MCF 10A (cell line): ENCODE results near the gene FLT3. TPM values are rescaled to one million over a fixed set of nuclear protein-coding genes. Genes with fewer than 3 reads are reported as not detected.

Experiments used
- BruUV-seq: library from RNA; stranded (reverse); fragments of 400-500 nt; replicated peaks from 2 replicates; lab custom pipeline; 2021; lab: Mats Ljungman, UMichigan
- CTCF ChIA-PET: fragments of 300-600 bp; sonication (Branson Sonifier 250); formaldehyde crosslinking; extraction: SDS; loops from one replicate; lab custom pipeline; 2021; ENCODE audit warnings: antibody characterized with exemption, inconsistent platforms; lab: Yijun Ruan, JAX
- POLR2A ChIA-PET: fragments of 300-600, 350-650 bp; sonication (Branson Sonifier 250); formaldehyde crosslinking; extraction: SDS; loops from one replicate; lab custom pipeline; 2020; ENCODE audit warnings: antibody characterized with exemption, inconsistent platforms; lab: Yijun Ruan, JAX
- DNase-seq: peaks from one replicate; pipeline ENCODE4 v3.0.0-alpha.2; 2018; ENCODE audit not compliant: unreplicated experiment
- H3K27ac Mint-ChIP-seq: one replicate; pipeline ENCODE4 v1.8.0; 2022; ENCODE audit warnings: mild to moderate bottlenecking, low read depth, mixed read lengths; ENCODE audit not compliant: unreplicated experiment
- H3K27me3 Mint-ChIP-seq: one replicate; pipeline ENCODE4 v1.8.0; 2022; ENCODE audit warnings: mixed read lengths; ENCODE audit not compliant: insufficient read depth, unreplicated experiment
- H3K36me3 Mint-ChIP-seq: one replicate; pipeline ENCODE4 v1.8.0; 2022; ENCODE audit warnings: mild to moderate bottlenecking, moderate library complexity, mixed read lengths; ENCODE audit not compliant: insufficient read depth, unreplicated experiment
- H3K4me1 Mint-ChIP-seq: one replicate; pipeline ENCODE4 v1.8.0; 2022; ENCODE audit warnings: mixed read lengths; ENCODE audit not compliant: insufficient read depth, unreplicated experiment
- H3K4me3 Mint-ChIP-seq: one replicate; pipeline ENCODE4 v1.8.0; 2022; ENCODE audit warnings: mild to moderate bottlenecking, moderate library complexity, mixed read lengths; ENCODE audit not compliant: unreplicated experiment
- H3K9me3 Mint-ChIP-seq: one replicate; pipeline ENCODE4 v1.8.0; 2022; ENCODE audit warnings: mixed read lengths; ENCODE audit not compliant: unreplicated experiment
- intact Hi-C: fragments of 100-400 bp; cut with micrococcal nuclease; formaldehyde crosslinking; loops from 2 replicates; pipeline ENCODE4 v1.14.1; 2022
- total RNA-seq: library from RNA; stranded (reverse); gene quantifications from 2 replicates; pipeline ENCODE4 v1.2.3, GENCODE V29; 2022
- TF ChIP-seq, protein P1 (sequence below): fragments of 200-600 bp; IDR thresholded peaks from one replicate; pipeline ENCODE4 v1.8.0; 2022; ENCODE audit warnings: antibody characterized with exemption, mild to moderate bottlenecking; ENCODE audit not compliant: unreplicated experiment

FLT3 gene
- total RNA-seq, 1 experiment from 2014 or later, result not detected

GRCh38 chr13:27997904-27998522, 102.4 kb downstream of the FLT3 start:
- Mint-ChIP-seq H3K4me1 (no peaks in the 10 kb centered on the region), H3K36me3 (no peaks in the 10 kb centered on the region), H3K27ac (no peak overlapping the region), H3K4me3 (no peak overlapping the region), H3K9me3 (no peaks in the 10 kb centered on the region), H3K27me3 (no peaks in the 10 kb centered on the region)
- intact Hi-C loops, result no loop called here
- TF ChIP-seq, protein P1, sequence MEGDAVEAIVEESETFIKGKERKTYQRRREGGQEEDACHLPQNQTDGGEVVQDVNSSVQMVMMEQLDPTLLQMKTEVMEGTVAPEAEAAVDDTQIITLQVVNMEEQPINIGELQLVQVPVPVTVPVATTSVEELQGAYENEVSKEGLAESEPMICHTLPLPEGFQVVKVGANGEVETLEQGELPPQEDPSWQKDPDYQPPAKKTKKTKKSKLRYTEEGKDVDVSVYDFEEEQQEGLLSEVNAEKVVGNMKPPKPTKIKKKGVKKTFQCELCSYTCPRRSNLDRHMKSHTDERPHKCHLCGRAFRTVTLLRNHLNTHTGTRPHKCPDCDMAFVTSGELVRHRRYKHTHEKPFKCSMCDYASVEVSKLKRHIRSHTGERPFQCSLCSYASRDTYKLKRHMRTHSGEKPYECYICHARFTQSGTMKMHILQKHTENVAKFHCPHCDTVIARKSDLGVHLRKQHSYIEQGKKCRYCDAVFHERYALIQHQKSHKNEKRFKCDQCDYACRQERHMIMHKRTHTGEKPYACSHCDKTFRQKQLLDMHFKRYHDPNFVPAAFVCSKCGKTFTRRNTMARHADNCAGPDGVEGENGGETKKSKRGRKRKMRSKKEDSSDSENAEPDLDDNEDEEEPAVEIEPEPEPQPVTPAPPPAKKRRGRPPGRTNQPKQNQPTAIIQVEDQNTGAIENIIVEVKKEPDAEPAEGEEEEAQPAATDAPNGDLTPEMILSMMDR, result peak; percentile 28
- no TSS peak for BruUV-seq
- ChIA-PET POLR2A (interaction anchor here (0.8 to 1.0 kb wide), 2 partner anchors 11 to 171 kb away, joined by 3 to 4 read pairs; no protein-coding TSS in a partner anchor), CTCF (interaction anchor here (0.6 to 1.8 kb wide), 12 partner anchors 11 to 1083 kb away, joined by 3 to 7 read pairs (median 4); no protein-coding TSS in a partner anchor)
- DNase-seq, result peak; percentile 46

DNA sequence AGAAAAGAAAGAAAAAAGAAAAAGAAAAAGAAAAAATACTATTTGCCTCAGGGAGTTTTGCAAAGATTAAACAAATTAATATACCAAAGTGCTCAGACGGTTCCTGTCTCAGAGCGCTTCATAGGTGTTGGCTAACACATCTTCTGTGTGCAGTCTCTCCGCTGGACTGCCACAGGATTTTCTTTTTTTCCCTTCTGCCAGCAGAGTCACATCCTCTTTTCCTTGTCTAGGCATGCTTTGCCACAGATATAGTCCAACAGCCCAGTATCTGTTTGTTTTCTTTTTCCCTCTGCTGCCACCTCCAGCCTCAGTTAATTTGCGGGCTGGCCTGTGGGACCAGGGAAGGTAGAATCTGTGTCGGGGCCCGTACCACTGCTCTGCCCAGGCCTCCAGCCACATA, 108.5 kb downstream of the FLT3 start:
- intact Hi-C loops, result no loop called here
- Mint-ChIP-seq H3K4me3 (no peak overlapping the region), H3K4me1 (no peaks in the 10 kb centered on the region), H3K36me3 (no peaks in the 10 kb centered on the region), H3K9me3 (no peaks in the 10 kb centered on the region), H3K27me3 (peaks cover 13% of the 10 kb centered on the region), H3K27ac (no peak overlapping the region)
- TF ChIP-seq, protein P1, result no peak
- CTCF ChIA-PET, result interaction anchor here (1.5 kb wide), 1 partner anchor 166 kb away, joined by 6 read pairs; no protein-coding TSS in a partner anchor
- no TSS peak for BruUV-seq
- POLR2A ChIA-PET, result no interaction called here
- peak; percentile 9 for DNase-seq

GRCh38 chr13:27988520-27988919, 111.9 kb downstream of the FLT3 start, which contains the start of gene URAD:
Gene URAD (minus strand): TSS chr13:27988693. CDS start chr13:27988637, 56 bp downstream.
- TF ChIP-seq, protein P1, result no peak
- no peak within 1 kb of the TSS for H3K27ac Mint-ChIP-seq
- no TSS peak for BruUV-seq
- POLR2A ChIA-PET, result interaction anchor here (0.6 kb wide), 1 partner anchor 985 kb away, joined by 3 read pairs; no protein-coding TSS in a partner anchor
- H3K4me3 Mint-ChIP-seq, result no peak within 1 kb of the TSS
- H3K36me3 Mint-ChIP-seq, result no peaks in the 10 kb centered on the region
- H3K4me1 Mint-ChIP-seq, result no peaks in the 10 kb centered on the region
- CTCF ChIA-PET, result interaction anchor here (0.5 to 7.6 kb wide), 6 partner anchors 15 to 965 kb away, joined by 3 to 173 read pairs (median 6); no protein-coding TSS in a partner anchor
- peaks cover 14% of the 10 kb centered on the region for H3K27me3 Mint-ChIP-seq
- no peaks in the 10 kb centered on the region for H3K9me3 Mint-ChIP-seq
- intact Hi-C loops, result no loop called here
- DNase-seq, result no peak

DNA sequence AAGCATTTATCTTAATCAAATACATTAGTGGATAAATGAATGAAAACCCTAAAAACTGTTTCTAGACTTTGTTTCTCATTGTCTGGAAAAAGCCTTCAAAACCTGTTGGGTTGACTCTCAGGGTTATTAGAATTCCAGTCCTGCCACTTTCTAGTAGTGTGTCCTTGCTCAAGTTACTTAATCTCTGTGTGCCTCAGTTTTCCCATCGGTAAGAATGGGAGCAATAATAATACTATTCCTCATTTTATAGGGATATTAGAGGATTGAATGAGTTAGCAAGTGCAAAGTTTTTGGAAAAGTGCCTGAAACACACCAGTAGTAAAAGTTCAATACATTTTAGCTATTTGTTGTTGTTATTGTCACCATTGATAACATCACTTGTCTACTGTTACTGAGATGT, 114.8 kb downstream of the FLT3 start:
- no peak overlapping the region for H3K27ac Mint-ChIP-seq
- intact Hi-C loops, result no loop called here
- H3K36me3 Mint-ChIP-seq, result no peaks in the 10 kb centered on the region
- peaks cover 43% of the 10 kb centered on the region for H3K27me3 Mint-ChIP-seq
- DNase-seq, result no peak
- no peak overlapping the region for H3K4me3 Mint-ChIP-seq
- CTCF ChIA-PET, result interaction anchor here (0.7 to 7.6 kb wide), 16 partner anchors 9 to 1055 kb away, joined by 3 to 173 read pairs (median 4); no protein-coding TSS in a partner anchor
- no TSS peak for BruUV-seq
- no peaks in the 10 kb centered on the region for H3K4me1 Mint-ChIP-seq
- TF ChIP-seq, protein P1, result no peak
- POLR2A ChIA-PET, result interaction anchor here (1.2 to 1.5 kb wide), 2 partner anchors 143 to 155 kb away, joined by 3 to 7 read pairs; no protein-coding TSS in a partner anchor
- no peaks in the 10 kb centered on the region for H3K9me3 Mint-ChIP-seq
